Activated T-cell treated with anti-CD3 and anti-CD28 coated beads, Interleukin-2, amount 50 U/mL, for 72 hours (primary cell): ENCODE data around the gene ALG14. TPM values are rescaled to one million over a fixed set of nuclear protein-coding genes. Genes with fewer than 3 reads are reported as not detected.
"Not testable (repeated sequence)": the region's sequence is repeated elsewhere in the genome, so short reads cannot be mapped to it uniquely, and the experiment has no call there.

ENCODE experiments used
- ATAC-seq, 2 donors: fragments of 150-1000 bp; cut with Tn5 transposase; replicated peaks in 1 of 2; 2 replicates each; pipeline ENCODE4 v1.10.0; 2021; ENCODE audit warnings: moderate library complexity in 2 of 2, mild to moderate bottlenecking in 1 of 2
- DNase-seq, 2 donors: peaks; one replicate each; pipeline ENCODE4 v3.0.0; 2021 to 2022; ENCODE audit warnings: mixed read lengths in 1 of 2
- H3K27ac Mint-ChIP-seq: one replicate; pipeline ENCODE4 v1.8.0; 2022; ENCODE audit warnings: mild to moderate bottlenecking, moderate library complexity, mixed read lengths
- H3K27me3 Mint-ChIP-seq: one replicate; pipeline ENCODE4 v1.8.0; 2022; ENCODE audit warnings: low read depth, mixed read lengths
- H3K36me3 Mint-ChIP-seq, 2 donors: one replicate each; pipeline ENCODE4 v1.8.0; 2022; ENCODE audit warnings: mixed read lengths in 2 of 2, mild to moderate bottlenecking in 1 of 2; ENCODE audit not compliant: insufficient read depth in 2 of 2
- H3K4me1 Mint-ChIP-seq: one replicate; pipeline ENCODE4 v1.8.0; 2022; ENCODE audit warnings: low read depth, mixed read lengths
- H3K4me3 Mint-ChIP-seq, 2 donors: one replicate each; pipeline ENCODE4 v1.8.0; 2022; ENCODE audit warnings: mild to moderate bottlenecking in 2 of 2, mixed read lengths in 2 of 2, moderate library complexity in 2 of 2
- H3K9me3 Mint-ChIP-seq, 2 donors: one replicate each; pipeline ENCODE4 v1.8.0; 2022; ENCODE audit warnings: mixed read lengths in 2 of 2
- total RNA-seq, 2 donors: library from RNA; stranded (reverse); gene quantifications; one replicate each; pipeline ENCODE4 v1.2.3, GENCODE V29; 2022

Gene ALG14
- total RNA-seq, 2 donors from 2014 or later = 3.4 to 4.1 TPM

DNA sequence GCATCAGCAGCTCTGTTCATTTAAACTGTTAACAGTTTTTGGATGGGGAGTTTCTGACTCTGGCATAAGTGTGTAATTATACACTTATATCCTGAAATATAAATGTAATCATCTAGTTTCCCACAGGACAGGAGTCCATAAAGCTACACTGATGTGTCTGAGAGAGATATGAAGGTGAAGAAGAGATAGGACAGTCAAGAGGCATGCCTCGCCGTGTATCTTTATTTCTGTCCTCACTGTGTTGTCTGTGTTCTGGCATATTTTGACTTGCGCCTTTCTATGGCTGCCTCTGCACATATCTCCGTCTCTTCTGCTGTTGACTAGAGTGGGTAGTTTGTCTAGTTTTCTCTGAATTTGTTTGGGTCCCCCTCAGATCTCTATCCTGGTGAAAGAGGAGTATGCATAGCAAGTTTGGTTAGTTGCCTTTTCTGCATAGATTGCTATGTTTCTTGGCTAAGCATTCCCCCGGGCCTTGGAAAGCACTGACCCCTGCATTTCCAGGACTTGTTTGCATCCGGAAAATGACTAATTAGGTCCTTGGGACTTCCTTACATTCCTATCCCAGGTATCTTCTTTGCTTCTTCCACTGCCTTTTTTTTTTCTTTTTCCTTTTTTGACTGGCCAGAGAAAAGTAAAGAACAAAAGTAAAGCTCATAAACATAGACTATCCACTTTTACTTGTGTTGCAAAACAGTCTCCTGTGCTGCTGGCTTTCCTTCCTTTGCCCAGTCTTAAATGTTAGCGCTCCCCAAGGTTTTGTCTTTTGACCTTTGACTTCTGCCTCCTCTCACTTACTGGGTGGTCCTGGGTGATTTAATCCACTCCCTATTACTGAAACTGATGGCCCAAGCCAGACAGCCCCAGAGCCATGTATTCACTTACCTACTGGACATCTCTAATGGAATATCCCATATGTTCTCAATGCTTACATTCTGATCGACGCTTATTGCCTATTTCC, 118.2 kb downstream of the ALG14 start:
- ATAC-seq (no peak), DNase-seq (no peak)
- H3K27ac Mint-ChIP-seq = no peak overlapping the region
- H3K4me3 Mint-ChIP-seq = no peak overlapping the region
- H3K9me3 Mint-ChIP-seq = no peaks in the 10 kb centered on the region
- H3K27me3 Mint-ChIP-seq = no peaks in the 10 kb centered on the region
- peaks cover 2% of the 10 kb centered on the region in 2 donors for H3K36me3 Mint-ChIP-seq
- no peaks in the 10 kb centered on the region for H3K4me1 Mint-ChIP-seq

GRCh38 chr1:94953746-94954145, 119.0 kb downstream of the ALG14 start:
- DNase-seq = no peak
- Mint-ChIP-seq H3K9me3 (no peaks in the 10 kb centered on the region), H3K36me3 (peaks cover 2% of the 10 kb centered on the region in 2 donors), H3K4me3 (no peak overlapping the region), H3K27ac (no peak overlapping the region), H3K4me1 (no peaks in the 10 kb centered on the region), H3K27me3 (no peaks in the 10 kb centered on the region)
- no peak for ATAC-seq

DNA sequence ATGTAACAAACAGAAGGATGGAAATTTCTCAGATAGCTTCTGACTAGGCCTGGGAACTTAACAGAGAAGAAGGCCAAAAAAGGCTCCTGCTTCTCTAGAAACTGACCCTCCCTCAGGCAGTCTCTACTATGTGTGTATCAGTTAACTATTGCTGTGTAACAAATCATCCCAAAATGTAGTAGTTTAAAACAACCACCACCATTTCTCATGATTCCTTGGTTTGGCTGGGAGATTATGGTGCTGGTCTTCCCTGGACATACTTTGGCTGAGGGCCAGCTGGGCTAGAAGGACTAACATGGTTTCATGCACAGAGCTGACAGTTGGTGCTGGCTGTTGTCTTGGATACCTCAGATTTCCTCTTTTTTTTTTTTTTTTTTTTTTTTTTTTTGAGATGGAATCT, 119.6 kb downstream of the ALG14 start:
- ATAC-seq = no peak
- H3K9me3 Mint-ChIP-seq = no peaks in the 10 kb centered on the region
- no peak overlapping the region for H3K27ac Mint-ChIP-seq
- DNase-seq = no peak
- no peaks in the 10 kb centered on the region for H3K4me1 Mint-ChIP-seq
- no peak overlapping the region for H3K4me3 Mint-ChIP-seq
- H3K27me3 Mint-ChIP-seq = no peaks in the 10 kb centered on the region
- H3K36me3 Mint-ChIP-seq = peaks cover 2% of the 10 kb centered on the region in 2 donors

DNA sequence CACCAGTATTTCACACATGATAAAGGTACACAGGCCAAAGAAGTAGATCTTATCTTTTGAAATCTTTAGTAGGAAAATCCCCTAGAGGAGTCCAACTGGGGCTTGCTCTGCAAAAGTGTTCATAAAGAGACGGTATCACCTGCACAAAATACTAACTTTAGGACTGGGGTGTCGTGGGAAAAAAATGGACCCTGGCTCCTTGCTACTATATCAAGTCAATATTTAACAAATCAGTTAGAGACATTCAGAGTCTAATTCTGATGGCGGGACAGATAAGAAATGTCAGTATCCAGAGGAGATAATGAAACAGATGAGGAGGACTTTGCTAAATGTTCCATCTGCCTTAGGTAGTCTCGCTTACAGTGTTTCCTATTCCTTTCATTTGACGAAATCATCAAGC, 120.2 kb downstream of the ALG14 start:
- DNase-seq = no peak
- H3K9me3 Mint-ChIP-seq = no peaks in the 10 kb centered on the region
- peaks cover 2% of the 10 kb centered on the region in 2 donors for H3K36me3 Mint-ChIP-seq
- no peaks in the 10 kb centered on the region for H3K27me3 Mint-ChIP-seq
- H3K27ac Mint-ChIP-seq = no peak overlapping the region
- H3K4me1 Mint-ChIP-seq = no peaks in the 10 kb centered on the region
- H3K4me3 Mint-ChIP-seq = no peak overlapping the region
- ATAC-seq = no peak

DNA sequence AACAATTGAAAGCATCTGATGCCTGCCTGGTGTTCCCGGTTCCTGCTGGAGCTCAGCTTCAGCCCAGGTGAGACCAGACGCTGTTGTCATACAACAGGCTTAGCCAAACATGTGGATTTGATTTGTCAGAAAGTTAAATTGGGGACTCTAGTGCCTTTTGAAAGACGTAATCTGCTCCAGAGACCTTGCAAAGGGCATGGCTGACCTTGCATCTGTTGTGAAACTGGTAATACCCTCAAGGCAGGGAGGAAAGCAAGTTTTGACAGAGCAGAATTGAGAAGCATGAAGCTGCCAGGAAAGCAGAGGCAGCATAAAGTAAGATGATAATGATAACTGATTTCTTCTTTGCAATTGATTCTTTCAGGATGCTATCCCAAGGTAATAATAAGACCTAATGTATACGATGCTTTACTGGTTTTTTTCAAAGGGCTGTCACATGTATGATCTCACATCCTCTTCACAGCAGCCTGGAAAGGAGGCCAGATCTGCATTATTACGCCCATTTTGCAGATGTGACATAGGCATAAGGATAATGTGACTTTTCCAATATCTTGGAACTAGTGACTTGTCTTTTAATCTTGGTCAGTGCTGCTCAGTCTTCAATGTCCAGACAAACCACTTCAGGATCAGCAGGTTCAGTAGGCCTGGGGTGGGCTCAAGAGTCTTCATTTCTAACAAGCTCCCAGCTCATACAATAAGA, 121.1 kb downstream of the ALG14 start:
- Mint-ChIP-seq H3K9me3 (no peaks in the 10 kb centered on the region), H3K27me3 (no peaks in the 10 kb centered on the region), H3K36me3 (peaks cover 2% of the 10 kb centered on the region in 2 donors), H3K4me3 (no peak overlapping the region), H3K27ac (no peak overlapping the region), H3K4me1 (no peaks in the 10 kb centered on the region)
- DNase-seq = no peak
- no peak for ATAC-seq

GRCh38 chr1:94951046-94951445, 121.7 kb downstream of the ALG14 start:
- Mint-ChIP-seq H3K9me3 (no peaks in the 10 kb centered on the region), H3K27me3 (no peaks in the 10 kb centered on the region), H3K36me3 (peaks cover 2% of the 10 kb centered on the region in 2 donors), H3K27ac (no peak overlapping the region), H3K4me1 (no peaks in the 10 kb centered on the region), H3K4me3 (no peak overlapping the region)
- ATAC-seq (no peak), DNase-seq (no peak)

- no peaks in the 10 kb centered on the region for H3K4me1 Mint-ChIP-seq
- no peaks in the 10 kb centered on the region for H3K27me3 Mint-ChIP-seq
- ATAC-seq (no peak), DNase-seq (no peak)
- H3K9me3 Mint-ChIP-seq = no peaks in the 10 kb centered on the region
- peaks cover 2% of the 10 kb centered on the region in 2 donors for H3K36me3 Mint-ChIP-seq
- H3K27ac Mint-ChIP-seq = no peak overlapping the region
- no peak overlapping the region for H3K4me3 Mint-ChIP-seq
Observed at GRCh38 chr1:94949681-94950661, 122.8 kb downstream of the ALG14 start.

GRCh38 chr1:94947437-94947836, 125.3 kb downstream of the ALG14 start:
- H3K4me1 Mint-ChIP-seq = no peaks in the 10 kb centered on the region
- no peaks in the 10 kb centered on the region for H3K9me3 Mint-ChIP-seq
- H3K36me3 Mint-ChIP-seq = no peaks in the 10 kb centered on the region
- H3K4me3 Mint-ChIP-seq = no peak overlapping the region
- no peak for DNase-seq
- H3K27ac Mint-ChIP-seq = no peak overlapping the region
- peaks cover 6% of the 10 kb centered on the region for H3K27me3 Mint-ChIP-seq
- no peak for ATAC-seq

DNA sequence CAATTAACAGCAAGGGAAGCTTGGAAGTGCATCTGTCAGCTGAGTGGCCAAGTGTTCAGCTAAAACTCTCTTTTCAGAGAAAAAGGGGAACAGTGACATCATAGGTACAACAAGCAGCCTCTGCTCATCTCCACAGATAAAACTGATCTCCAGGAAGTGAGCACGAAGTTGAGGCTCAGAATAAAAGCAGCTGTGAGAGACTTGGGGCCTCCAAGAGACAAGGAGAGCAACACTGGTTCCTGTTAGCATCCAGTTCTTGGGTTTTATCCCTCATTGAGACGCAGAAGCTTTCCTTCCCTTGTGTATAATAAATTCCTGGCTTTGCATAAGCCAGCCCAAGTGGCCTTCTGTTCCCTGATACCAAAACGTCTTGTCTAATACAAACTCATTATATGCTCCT, 125.9 kb downstream of the ALG14 start:
- no peak for DNase-seq
- Mint-ChIP-seq H3K36me3 (no peaks in the 10 kb centered on the region), H3K4me3 (no peak overlapping the region), H3K9me3 (no peaks in the 10 kb centered on the region), H3K4me1 (no peaks in the 10 kb centered on the region), H3K27ac (no peak overlapping the region), H3K27me3 (peaks cover 6% of the 10 kb centered on the region)
- no peak for ATAC-seq

DNA sequence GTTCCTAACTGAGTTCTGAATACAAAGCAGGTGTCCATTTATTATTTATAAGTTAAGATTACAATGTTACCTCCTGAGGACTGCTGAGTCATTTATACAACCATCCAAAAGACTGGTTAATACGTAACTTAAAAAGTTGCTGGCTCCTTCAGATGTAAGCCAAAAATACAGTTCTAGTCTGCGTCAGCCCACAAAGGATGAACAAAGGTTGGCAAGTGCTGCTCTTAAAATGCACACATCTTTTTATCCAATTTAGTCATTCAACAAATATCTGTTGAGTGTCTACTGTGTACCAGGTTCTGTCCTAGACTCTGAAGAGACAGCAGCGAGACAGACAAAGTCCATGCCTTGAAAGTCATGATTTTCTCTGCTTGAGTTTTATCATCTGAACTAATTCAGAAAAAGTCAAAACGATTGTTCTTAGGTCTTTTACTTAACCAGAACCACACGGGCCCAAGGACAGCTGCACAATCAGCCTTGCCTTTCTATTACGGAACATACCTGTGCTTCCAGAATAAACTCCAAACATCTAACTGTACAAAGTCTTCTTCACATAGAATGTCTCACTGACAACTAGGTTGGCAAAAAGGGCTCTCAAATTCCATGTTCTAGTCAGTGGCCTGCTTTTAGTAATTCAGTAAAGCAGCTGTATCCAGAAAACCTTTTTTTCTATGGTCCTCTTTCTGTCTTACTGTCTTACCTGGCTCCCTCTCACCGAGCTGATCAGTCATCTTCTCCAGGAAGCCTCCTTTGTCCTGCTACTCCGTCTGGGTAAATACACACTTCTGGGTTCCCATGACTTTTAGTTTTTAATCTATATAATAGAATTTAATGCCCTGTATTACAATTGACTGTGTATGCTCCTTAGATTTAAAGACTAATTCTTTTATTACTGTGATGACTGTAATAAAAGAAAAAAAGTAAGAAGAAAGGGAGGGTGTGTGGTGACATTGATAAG, 130.3 kb downstream of the ALG14 start:
- ATAC-seq = no peak
- Mint-ChIP-seq H3K36me3 (no peaks in the 10 kb centered on the region), H3K4me3 (no peak overlapping the region), H3K27ac (no peak overlapping the region), H3K27me3 (peaks cover 6% of the 10 kb centered on the region), H3K4me1 (no peaks in the 10 kb centered on the region), H3K9me3 (no peaks in the 10 kb centered on the region)
- DNase-seq = no peak

GRCh38 chr1:94941480-94941879, 131.3 kb downstream of the ALG14 start:
- ATAC-seq, H3K27me3 Mint-ChIP-seq, DNase-seq, H3K9me3 Mint-ChIP-seq, H3K4me3 Mint-ChIP-seq, H3K27ac Mint-ChIP-seq, H3K4me1 Mint-ChIP-seq, H3K36me3 Mint-ChIP-seq: not testable (repeated sequence)

DNA sequence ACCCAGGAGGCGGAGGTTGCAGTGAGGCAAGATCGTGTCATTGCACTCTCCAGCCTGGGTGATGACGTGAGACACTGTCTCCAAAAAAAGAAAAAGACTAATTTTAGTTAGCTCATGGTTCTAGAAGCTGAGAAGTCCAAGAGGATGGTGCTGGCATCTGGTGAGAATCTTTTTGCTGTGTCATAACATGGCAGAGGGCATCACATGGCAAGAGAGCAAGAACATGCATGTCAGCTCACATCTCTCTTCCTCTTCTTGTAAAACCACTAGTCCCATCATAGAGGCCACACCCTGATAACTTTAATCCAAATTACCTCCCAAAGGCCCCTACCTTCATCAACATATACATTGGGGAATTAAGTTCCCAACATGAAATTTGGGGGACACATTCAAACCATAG, 132.0 kb downstream of the ALG14 start:
- ATAC-seq (no peak), DNase-seq (no peak)
- no peak overlapping the region for H3K4me3 Mint-ChIP-seq
- H3K27me3 Mint-ChIP-seq = peaks cover 6% of the 10 kb centered on the region
- H3K9me3 Mint-ChIP-seq = no peaks in the 10 kb centered on the region
- no peaks in the 10 kb centered on the region for H3K4me1 Mint-ChIP-seq
- H3K36me3 Mint-ChIP-seq = no peaks in the 10 kb centered on the region
- H3K27ac Mint-ChIP-seq = no peak overlapping the region
